NCI-H2171 (cell line): ENCODE results near the gene NCKAP5.

Source experiments
- DNase-seq: peaks from one replicate; lab custom pipeline; 2025; lab: John Stamatoyannopoulos, UW

The NCKAP5 gene

GRCh38 chr2:132627536-132627935, 940.7 kb downstream of the NCKAP5 start:
- DNase-seq: no peak

GRCh38 chr2:132623096-132623839, 945.0 kb downstream of the NCKAP5 start:
- no peak for DNase-seq
